Muscle layer of colon (tissue), 2 donors: Measurements from ENCODE around the gene CASQ1.
A peak's percentile ranks its signal among the peaks of the same experiment; 100 is the strongest.

Experiments used
- H3K27ac ChIP-seq: one replicate; pipeline ENCODE4 v1.7.0; 2013; ENCODE audit warnings: low read depth, mild to moderate bottlenecking, low read length, moderate library complexity
- H3K27me3 ChIP-seq, 2 donors: one replicate each; pipeline ENCODE4 v1.7.0; 2013; ENCODE audit warnings: low read length in 2 of 2, mild to moderate bottlenecking in 2 of 2; ENCODE audit not compliant: insufficient read depth in 2 of 2, control insufficient read depth in 1 of 2
- H3K36me3 ChIP-seq: one replicate; pipeline ENCODE4 v1.7.0; 2013; ENCODE audit warnings: mild to moderate bottlenecking, low read length; ENCODE audit not compliant: insufficient read depth
- H3K4me1 ChIP-seq: one replicate; pipeline ENCODE4 v1.7.0; 2013; ENCODE audit warnings: mild to moderate bottlenecking, low read length; ENCODE audit not compliant: insufficient read depth
- H3K4me3 ChIP-seq, 2 donors: one replicate each; pipeline ENCODE4 v1.7.0; 2013; ENCODE audit warnings: low read length in 2 of 2, low read depth in 1 of 2, mild to moderate bottlenecking in 1 of 2, moderate library complexity in 1 of 2
- H3K9ac ChIP-seq: one replicate; pipeline ENCODE4 v1.7.0; 2013; ENCODE audit warnings: low read length
- H3K9me3 ChIP-seq: one replicate; pipeline ENCODE4 v1.7.0; 2013; ENCODE audit warnings: mild to moderate bottlenecking, low read length
- donor health status: abdominal sarcoma.
- donor health status: Adenocarcinoma of cecum.

Gene CASQ1

GRCh38 chr1:160206036-160206389 is 15.6 kb downstream of the CASQ1 start:
- Histone ChIP-seq H3K27me3 (no peaks in the 10 kb centered on the region), H3K9ac (peak overlapping the region; percentile 51), H3K27ac (peak overlapping the region; percentile 95), H3K9me3 (no peaks in the 10 kb centered on the region), H3K36me3 (peaks cover 8% of the 10 kb centered on the region), H3K4me1 (peaks cover 61% of the 10 kb centered on the region), H3K4me3 (peak overlapping the region; percentile 82 to 99)

- Histone ChIP-seq H3K36me3 (peaks cover 12% of the 10 kb centered on the region), H3K27ac (peak overlapping the region; percentile 95), H3K4me3 (peak overlapping the region in 1 of 2 donors; percentile 82), H3K4me1 (peaks cover 63% of the 10 kb centered on the region), H3K27me3 (no peaks in the 10 kb centered on the region), H3K9me3 (no peaks in the 10 kb centered on the region), H3K9ac (peak overlapping the region; percentile 51)
Measured at GRCh38 chr1:160206421-160207117, 16.2 kb downstream of the CASQ1 start.

- H3K4me1 ChIP-seq = peaks cover 63% of the 10 kb centered on the region
- peak overlapping the region; percentile 23 to 82 for H3K4me3 ChIP-seq
- H3K9ac ChIP-seq = peak overlapping the region; percentile 15
- no peaks in the 10 kb centered on the region for H3K27me3 ChIP-seq
- H3K9me3 ChIP-seq = no peaks in the 10 kb centered on the region
- H3K27ac ChIP-seq = no peak overlapping the region
- peaks cover 18% of the 10 kb centered on the region for H3K36me3 ChIP-seq
Measured at GRCh38 chr1:160207118-160207650, 16.8 kb downstream of the CASQ1 start.

- peaks cover 63% of the 10 kb centered on the region for H3K4me1 ChIP-seq
- peak overlapping the region; percentile 25 for H3K27ac ChIP-seq
- no peaks in the 10 kb centered on the region for H3K9me3 ChIP-seq
- H3K4me3 ChIP-seq = peak overlapping the region in 1 of 2 donors; percentile 3
- H3K36me3 ChIP-seq = peaks cover 26% of the 10 kb centered on the region
- no peak overlapping the region for H3K9ac ChIP-seq
- no peaks in the 10 kb centered on the region for H3K27me3 ChIP-seq
Measured at GRCh38 chr1:160207771-160208556, 17.6 kb downstream of the CASQ1 start.

GRCh38 chr1:160208557-160209320 is 18.4 kb downstream of the CASQ1 start:
- H3K27me3 ChIP-seq = no peaks in the 10 kb centered on the region
- H3K9ac ChIP-seq = no peak overlapping the region
- H3K9me3 ChIP-seq = no peaks in the 10 kb centered on the region
- peaks cover 32% of the 10 kb centered on the region for H3K36me3 ChIP-seq
- H3K4me3 ChIP-seq = peak overlapping the region in 1 of 2 donors; percentile 3
- no peak overlapping the region for H3K27ac ChIP-seq
- H3K4me1 ChIP-seq = peaks cover 63% of the 10 kb centered on the region

- H3K4me3 ChIP-seq = peak overlapping the region in 1 of 2 donors; percentile 1
- peak overlapping the region; percentile 51 for H3K27ac ChIP-seq
- H3K36me3 ChIP-seq = peaks cover 40% of the 10 kb centered on the region
- H3K27me3 ChIP-seq = no peaks in the 10 kb centered on the region
- no peaks in the 10 kb centered on the region for H3K9me3 ChIP-seq
- no peak overlapping the region for H3K9ac ChIP-seq
- peaks cover 60% of the 10 kb centered on the region for H3K4me1 ChIP-seq
Measured at GRCh38 chr1:160209321-160210046, 19.1 kb downstream of the CASQ1 start.

GRCh38 chr1:160210561-160210960 is 20.2 kb downstream of the CASQ1 start:
- Histone ChIP-seq H3K9ac (no peak overlapping the region), H3K27me3 (no peaks in the 10 kb centered on the region), H3K9me3 (no peaks in the 10 kb centered on the region), H3K36me3 (peaks cover 51% of the 10 kb centered on the region), H3K4me1 (peaks cover 54% of the 10 kb centered on the region), H3K4me3 (no peak overlapping the region), H3K27ac (peak overlapping the region; percentile 51)

- H3K4me3 ChIP-seq = no peak overlapping the region
- H3K27me3 ChIP-seq = no peaks in the 10 kb centered on the region
- peaks cover 57% of the 10 kb centered on the region for H3K36me3 ChIP-seq
- no peak overlapping the region for H3K9ac ChIP-seq
- no peak overlapping the region for H3K27ac ChIP-seq
- peaks cover 51% of the 10 kb centered on the region for H3K4me1 ChIP-seq
- H3K9me3 ChIP-seq = no peaks in the 10 kb centered on the region
Measured at GRCh38 chr1:160211046-160211790, 20.8 kb downstream of the CASQ1 start.

- H3K4me1 ChIP-seq = peaks cover 45% of the 10 kb centered on the region
- H3K9ac ChIP-seq = no peak overlapping the region
- H3K27ac ChIP-seq = no peak overlapping the region
- no peaks in the 10 kb centered on the region for H3K9me3 ChIP-seq
- no peak overlapping the region for H3K4me3 ChIP-seq
- no peaks in the 10 kb centered on the region for H3K27me3 ChIP-seq
- peaks cover 74% of the 10 kb centered on the region for H3K36me3 ChIP-seq
Measured at GRCh38 chr1:160214481-160215140, 24.2 kb downstream of the CASQ1 start.

GRCh38 chr1:160216301-160216700 is 25.9 kb downstream of the CASQ1 start:
- no peaks in the 10 kb centered on the region for H3K9me3 ChIP-seq
- H3K4me3 ChIP-seq = no peak overlapping the region
- H3K9ac ChIP-seq = no peak overlapping the region
- H3K36me3 ChIP-seq = peaks cover 88% of the 10 kb centered on the region
- H3K27ac ChIP-seq = no peak overlapping the region
- peaks cover 36% of the 10 kb centered on the region for H3K4me1 ChIP-seq
- no peaks in the 10 kb centered on the region for H3K27me3 ChIP-seq
